ENCODE measurements around the gene TMEM126A. TPM values are rescaled to one million over a fixed set of nuclear protein-coding genes. Genes with fewer than 3 reads are reported as not detected.
"Not testable (repeated sequence)": the region's sequence is repeated elsewhere in the genome, so short reads cannot be mapped to it uniquely, and the experiment has no call there.

Gene TMEM126A
- total RNA-seq, 1 experiment from 2014 or later = 37.7 TPM

- Mint-ChIP-seq H3K9me3 (ENCODE audit: unreplicated experiment) (no peaks in the 10 kb centered on the region), H3K36me3 (ENCODE audit: insufficient read depth, unreplicated experiment) (peaks cover 4% of the 10 kb centered on the region), H3K27me3 (ENCODE audit: insufficient read depth, unreplicated experiment) (no peaks in the 10 kb centered on the region), H3K4me1 (ENCODE audit: low read depth, unreplicated experiment) (peaks cover 6% of the 10 kb centered on the region), H3K4me3 (ENCODE audit: unreplicated experiment) (no peak overlapping the region), H3K27ac (ENCODE audit: unreplicated experiment) (no peak overlapping the region)
- peaks cover 2% of the 10 kb centered on the region; the same call in 1 of the 2 replicates for H3K27me3 ChIP-seq (replicated peaks; ENCODE audit: control insufficient read depth, insufficient read depth, low read length)
- H3K9me3 ChIP-seq = peaks cover 3% of the 10 kb centered on the region; the same call in 1 of the 2 replicates
- no peak for TF ChIP-seq CTCF (IDR thresholded peaks at IDR 0.05; ENCODE audit: insufficient read depth in 1 of 2, low read depth in 1 of 2, low read length in 1 of 2, severe bottlenecking in 1 of 2, unreplicated experiment in 1 of 2)
- no peak overlapping the region for H3K4me3 ChIP-seq (ENCODE audit: low read depth, low read length)
- BruUV-seq (replicated peaks) = no TSS peak
- H3K36me3 ChIP-seq (ENCODE audit: control insufficient read depth, insufficient read depth, low read length) = no peaks in the 10 kb centered on the region
- intact Hi-C loops (cut with micrococcal nuclease; ENCODE audit: unreplicated experiment) = no loop called here
- ChIA-PET CTCF (interaction anchor here (0.7 kb wide), 1 partner anchor 503 kb away, joined by 3 read pairs; no protein-coding TSS in a partner anchor), POLR2A (no interaction called here)
- no peaks in the 10 kb centered on the region for H3K4me1 ChIP-seq
- no peak for DNase-seq
Observed at GRCh38 chr11:85603220-85603619, 44.5 kb upstream of the TMEM126A start.

DNA sequence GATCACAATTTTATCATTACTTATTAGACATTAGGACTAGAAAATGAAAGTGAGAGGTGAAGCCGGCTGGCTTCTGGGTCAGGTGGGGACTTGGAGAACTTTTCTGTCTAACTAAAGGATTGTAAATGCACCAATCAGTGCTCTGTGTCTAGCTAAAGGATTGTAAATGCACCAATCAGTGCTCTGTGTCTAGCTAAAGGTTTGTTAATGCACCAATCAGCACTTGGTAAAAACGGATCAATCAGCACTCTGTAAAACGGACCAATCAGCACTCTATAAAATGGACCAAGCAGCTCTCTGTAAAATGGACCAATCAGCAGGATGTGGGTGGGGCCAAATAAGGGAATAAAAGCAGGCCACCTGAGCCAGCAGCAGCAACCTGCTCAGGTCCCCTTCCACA, 41.5 kb upstream of the TMEM126A start:
- H3K9me3 ChIP-seq; POLR2A ChIA-PET; H3K4me3 ChIP-seq (ENCODE audit: low read depth, low read length); H3K36me3 ChIP-seq (ENCODE audit: control insufficient read depth, insufficient read depth, low read length); H3K4me1 Mint-ChIP-seq (ENCODE audit: low read depth, unreplicated experiment); intact Hi-C loops (cut with micrococcal nuclease; ENCODE audit: unreplicated experiment); DNase-seq; BruUV-seq (replicated peaks); H3K27me3 ChIP-seq (replicated peaks; ENCODE audit: control insufficient read depth, insufficient read depth, low read length); H3K27ac Mint-ChIP-seq (ENCODE audit: unreplicated experiment); H3K9me3 Mint-ChIP-seq (ENCODE audit: unreplicated experiment); CTCF ChIA-PET; H3K4me1 ChIP-seq; H3K4me3 Mint-ChIP-seq (ENCODE audit: unreplicated experiment); H3K27me3 Mint-ChIP-seq (ENCODE audit: insufficient read depth, unreplicated experiment); H3K36me3 Mint-ChIP-seq (ENCODE audit: insufficient read depth, unreplicated experiment): not testable (repeated sequence)

GRCh38 chr11:85608621-85609020, 39.1 kb upstream of the TMEM126A start:
- intact Hi-C loops (cut with micrococcal nuclease; ENCODE audit: unreplicated experiment); H3K27me3 ChIP-seq (replicated peaks; ENCODE audit: control insufficient read depth, insufficient read depth, low read length); H3K4me3 Mint-ChIP-seq (ENCODE audit: unreplicated experiment); CTCF ChIA-PET; H3K36me3 Mint-ChIP-seq (ENCODE audit: insufficient read depth, unreplicated experiment); H3K36me3 ChIP-seq (ENCODE audit: control insufficient read depth, insufficient read depth, low read length); POLR2A ChIA-PET; BruUV-seq (replicated peaks); H3K4me3 ChIP-seq (ENCODE audit: low read depth, low read length); H3K27me3 Mint-ChIP-seq (ENCODE audit: insufficient read depth, unreplicated experiment); H3K4me1 ChIP-seq; DNase-seq; H3K9me3 Mint-ChIP-seq (ENCODE audit: unreplicated experiment); H3K27ac Mint-ChIP-seq (ENCODE audit: unreplicated experiment); H3K9me3 ChIP-seq; H3K4me1 Mint-ChIP-seq (ENCODE audit: low read depth, unreplicated experiment): not testable (repeated sequence)

- intact Hi-C loops (cut with micrococcal nuclease; ENCODE audit: unreplicated experiment); H3K9me3 Mint-ChIP-seq (ENCODE audit: unreplicated experiment); H3K4me3 Mint-ChIP-seq (ENCODE audit: unreplicated experiment); H3K9me3 ChIP-seq; H3K27me3 ChIP-seq (replicated peaks; ENCODE audit: control insufficient read depth, insufficient read depth, low read length); H3K4me1 Mint-ChIP-seq (ENCODE audit: low read depth, unreplicated experiment); POLR2A ChIA-PET; H3K27me3 Mint-ChIP-seq (ENCODE audit: insufficient read depth, unreplicated experiment); H3K4me3 ChIP-seq (ENCODE audit: low read depth, low read length); CTCF ChIA-PET; H3K4me1 ChIP-seq; DNase-seq; H3K36me3 ChIP-seq (ENCODE audit: control insufficient read depth, insufficient read depth, low read length); H3K27ac Mint-ChIP-seq (ENCODE audit: unreplicated experiment); H3K36me3 Mint-ChIP-seq (ENCODE audit: insufficient read depth, unreplicated experiment); BruUV-seq (replicated peaks): not testable (repeated sequence)
Observed at GRCh38 chr11:85609286-85609685, 38.5 kb upstream of the TMEM126A start.

GRCh38 chr11:85611643-85612042, 36.1 kb upstream of the TMEM126A start:
- H3K27me3 ChIP-seq (replicated peaks; ENCODE audit: control insufficient read depth, insufficient read depth, low read length); CTCF ChIA-PET; H3K9me3 ChIP-seq; H3K4me3 ChIP-seq (ENCODE audit: low read depth, low read length); H3K4me3 Mint-ChIP-seq (ENCODE audit: unreplicated experiment); DNase-seq; H3K36me3 Mint-ChIP-seq (ENCODE audit: insufficient read depth, unreplicated experiment); H3K27ac Mint-ChIP-seq (ENCODE audit: unreplicated experiment); H3K4me1 ChIP-seq; POLR2A ChIA-PET; intact Hi-C loops (cut with micrococcal nuclease; ENCODE audit: unreplicated experiment); H3K27me3 Mint-ChIP-seq (ENCODE audit: insufficient read depth, unreplicated experiment); BruUV-seq (replicated peaks); H3K9me3 Mint-ChIP-seq (ENCODE audit: unreplicated experiment); H3K36me3 ChIP-seq (ENCODE audit: control insufficient read depth, insufficient read depth, low read length): not testable (repeated sequence)
- peaks cover 11% of the 10 kb centered on the region for H3K4me1 Mint-ChIP-seq (ENCODE audit: low read depth, unreplicated experiment)
